ENCODE measurements around the gene ARHGAP26.

Gene ARHGAP26

GRCh38 chr5:142815469-142815868, 45.3 kb downstream of the ARHGAP26 start:
- no peak for DNase-seq

- peak; percentile 31 for DNase-seq
Measured at GRCh38 chr5:142816531-142817430, 46.6 kb downstream of the ARHGAP26 start.

GRCh38 chr5:142817949-142818431, 47.8 kb downstream of the ARHGAP26 start:
- no peak for DNase-seq

- DNase-seq: no peak
Measured at GRCh38 chr5:142819292-142819691, 49.1 kb downstream of the ARHGAP26 start.

- no peak for DNase-seq
Measured at GRCh38 chr5:142819825-142820224, 49.6 kb downstream of the ARHGAP26 start.

- no peak for DNase-seq
Measured at GRCh38 chr5:142820447-142820846, 50.3 kb downstream of the ARHGAP26 start.

- DNase-seq: no peak
Measured at GRCh38 chr5:142821034-142821732, 51.0 kb downstream of the ARHGAP26 start.

GRCh38 chr5:142821733-142822487, 51.7 kb downstream of the ARHGAP26 start:
- DNase-seq: no peak

GRCh38 chr5:142823126-142823525, 52.9 kb downstream of the ARHGAP26 start:
- no peak for DNase-seq

GRCh38 chr5:142823806-142824205, 53.6 kb downstream of the ARHGAP26 start:
- DNase-seq: no peak

- DNase-seq: no peak
Measured at GRCh38 chr5:142824391-142824790, 54.2 kb downstream of the ARHGAP26 start.

GRCh38 chr5:142825378-142826089, 55.4 kb downstream of the ARHGAP26 start:
- no peak for DNase-seq

- no peak for DNase-seq
Measured at GRCh38 chr5:142826093-142826492, 55.9 kb downstream of the ARHGAP26 start.

GRCh38 chr5:142826741-142827492, 56.7 kb downstream of the ARHGAP26 start:
- no peak for DNase-seq

- DNase-seq: peak; percentile 38
Measured at GRCh38 chr5:142827934-142828576, 57.9 kb downstream of the ARHGAP26 start.

GRCh38 chr5:142828797-142829535, 58.8 kb downstream of the ARHGAP26 start:
- DNase-seq: no peak

GRCh38 chr5:142829801-142830220, 59.6 kb downstream of the ARHGAP26 start:
- no peak for DNase-seq

GRCh38 chr5:142830241-142831008, 60.2 kb downstream of the ARHGAP26 start:
- peak; percentile 41 for DNase-seq

GRCh38 chr5:142831009-142831383, 60.8 kb downstream of the ARHGAP26 start:
- DNase-seq: peak; percentile 25

GRCh38 chr5:142832263-142832662, 62.1 kb downstream of the ARHGAP26 start:
- DNase-seq: no peak

Data from NCI-H2171 treated with DMSO at 0.1 percent for 48 hours (cell line).